ENCODE measurements around the gene CCDC30.

The CCDC30 gene

DNA sequence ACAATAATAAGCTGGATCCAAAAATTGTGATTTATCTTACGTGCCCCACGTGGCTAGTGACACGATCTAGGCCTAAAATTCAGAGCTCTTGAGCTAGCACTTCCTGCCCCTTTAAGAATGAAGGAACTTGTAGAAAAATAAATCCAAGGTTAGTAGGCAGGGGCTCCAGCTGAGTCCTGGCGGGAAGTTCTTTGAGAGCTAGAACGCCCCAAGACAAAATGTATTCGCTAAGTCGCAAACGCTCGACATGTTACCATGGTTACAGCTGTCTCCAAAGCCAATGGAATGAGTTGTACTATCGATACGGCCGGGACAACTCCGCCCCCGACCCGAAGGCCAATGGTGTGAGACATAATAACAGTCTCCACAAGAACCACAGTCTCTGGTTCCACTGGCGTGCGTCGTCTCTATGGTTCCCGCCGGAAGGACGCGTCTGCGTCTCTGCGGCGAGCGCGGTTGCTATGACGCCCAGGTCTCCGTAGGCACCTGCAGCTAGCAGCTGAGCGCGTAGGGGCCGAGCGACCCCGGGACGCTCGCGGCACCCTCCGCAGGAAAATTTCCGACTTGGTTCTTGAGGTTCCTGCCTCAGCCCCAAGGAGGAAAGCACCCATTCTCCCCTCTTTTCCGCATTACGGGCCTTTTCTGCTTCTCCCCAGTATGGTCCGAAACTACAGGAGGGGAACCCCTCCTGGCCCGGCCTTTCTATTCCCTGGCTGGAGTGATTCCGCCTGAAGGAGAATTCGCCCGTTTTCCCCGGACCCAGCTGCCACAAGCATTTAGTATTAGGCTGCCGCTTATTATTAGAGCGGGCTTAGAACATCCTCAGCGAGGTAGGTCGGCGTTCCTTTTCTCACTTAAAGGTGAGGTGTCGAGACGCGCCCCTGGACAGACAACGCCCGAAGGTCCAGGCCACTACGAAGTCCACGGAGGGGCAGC is at the start of gene CCDC30:
Gene CCDC30 (plus strand): TSS at position 459 of the 936 bp plus-strand sequence. CDS start 17,266 bp downstream, outside the sequence.
- peak; percentile 81 to 91 for DNase-seq

DNA sequence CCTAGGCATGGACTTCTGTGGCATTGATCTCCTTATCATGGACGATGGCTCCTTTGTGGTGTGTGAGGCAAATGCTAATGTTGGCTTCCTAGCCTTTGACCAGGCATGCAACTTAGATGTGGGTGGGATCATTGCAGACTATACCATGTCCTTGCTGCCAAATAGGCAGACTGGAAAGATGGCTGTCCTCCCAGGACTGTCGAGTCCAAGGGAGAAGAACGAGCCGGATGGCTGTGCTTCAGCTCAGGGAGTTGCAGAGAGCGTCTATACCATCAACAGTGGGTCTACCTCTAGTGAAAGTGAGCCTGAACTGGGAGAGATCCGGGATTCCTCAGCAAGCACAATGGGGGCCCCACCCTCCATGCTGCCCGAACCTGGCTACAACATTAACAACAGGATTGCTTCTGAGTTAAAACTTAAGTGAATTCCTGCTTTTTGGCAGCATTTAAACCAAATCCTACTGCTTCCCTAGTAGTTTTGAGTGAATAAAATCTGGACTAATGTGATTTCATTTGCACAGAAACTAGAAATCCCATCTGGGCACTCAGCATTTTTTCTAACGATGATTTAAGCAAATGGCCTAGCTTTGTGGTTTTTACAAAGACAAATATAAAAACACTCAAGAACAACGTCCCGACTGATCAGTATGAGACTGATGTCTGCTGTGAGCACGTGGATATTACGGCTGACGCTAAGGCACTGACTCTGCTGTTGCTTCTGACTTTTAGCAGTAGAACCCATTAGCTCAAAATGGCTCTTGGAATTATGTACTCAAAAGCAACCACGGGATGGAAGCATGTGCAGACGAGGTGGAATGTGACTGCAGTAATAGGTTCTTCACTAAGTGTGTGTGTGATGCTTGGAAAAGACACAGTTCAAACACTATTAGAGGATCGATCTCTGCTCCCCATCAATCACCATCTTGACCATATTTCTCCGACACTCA is 48.3 kb upstream of the CCDC30 start:
- no peak for DNase-seq

DNA sequence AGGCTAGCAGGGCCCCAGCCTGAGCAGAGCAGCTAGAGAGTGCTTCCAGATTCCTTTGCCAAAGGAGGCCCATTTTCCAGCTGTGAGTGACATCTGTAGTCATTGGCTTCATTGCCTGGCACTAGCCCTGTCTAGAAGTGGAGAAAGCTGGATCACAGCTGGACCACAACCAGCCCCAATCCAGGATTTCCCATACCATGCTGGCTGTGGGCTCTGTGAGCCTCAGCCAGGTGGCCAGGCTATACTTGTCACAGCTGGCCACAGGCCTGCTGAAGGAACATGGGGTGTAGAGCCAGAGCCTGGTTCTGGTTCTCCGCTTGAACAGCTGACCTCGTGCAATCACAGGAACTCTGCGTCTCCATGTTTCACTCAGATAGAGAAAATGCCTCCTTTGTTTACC is 45.9 kb upstream of the CCDC30 start:
- no peak for DNase-seq

DNA sequence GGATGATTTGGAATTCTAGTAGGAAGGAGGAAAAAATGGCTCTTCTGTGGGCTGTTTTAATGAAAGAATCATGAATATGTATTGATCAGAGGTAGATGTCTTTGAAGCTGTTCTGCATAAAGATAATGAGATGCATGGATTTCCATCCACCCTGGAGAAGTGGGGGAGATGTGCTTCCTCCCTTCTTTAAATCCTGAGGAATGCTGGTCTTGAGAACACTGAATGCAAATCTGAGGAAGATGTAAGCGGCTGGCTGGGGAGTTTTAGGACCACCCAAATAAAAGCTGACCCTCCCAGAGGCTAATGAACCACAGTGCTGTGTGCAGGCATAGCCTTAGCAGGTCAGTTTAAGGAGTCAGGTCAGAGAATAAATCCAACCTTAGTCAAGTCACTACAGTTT is 44.6 kb upstream of the CCDC30 start:
- no peak for DNase-seq

DNA sequence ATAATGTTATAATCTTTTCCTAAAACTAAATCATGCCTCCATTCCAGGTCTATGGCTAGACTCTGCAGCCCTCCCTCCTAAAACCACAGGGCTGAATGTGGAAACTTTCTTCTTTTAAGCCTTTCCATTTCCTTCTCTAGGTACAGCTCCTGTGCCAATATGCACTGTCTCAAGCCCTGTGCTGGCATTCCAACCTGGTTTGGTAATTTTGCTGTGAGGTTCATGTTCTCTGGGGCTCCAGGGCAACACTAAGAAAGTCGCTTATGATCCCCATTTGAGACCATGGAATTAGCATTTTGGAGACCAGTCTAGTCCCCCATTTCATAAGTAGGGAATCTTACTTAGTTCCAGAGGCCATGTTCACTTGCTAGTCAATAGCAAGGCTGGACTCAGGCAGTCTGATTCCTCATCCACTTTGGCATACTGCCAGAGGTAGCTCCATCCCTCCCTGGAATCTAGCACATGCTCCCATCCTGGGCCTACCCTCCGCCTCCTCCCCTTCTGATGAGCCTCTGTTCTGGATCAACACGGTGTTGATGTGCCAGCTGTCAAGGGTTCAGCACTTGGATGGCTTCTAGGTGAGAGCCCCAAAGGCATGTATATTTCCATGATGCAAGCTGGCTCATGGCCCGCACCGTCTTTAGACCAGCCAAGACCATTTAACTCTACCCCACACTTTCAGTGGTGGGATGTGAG is 43.8 kb upstream of the CCDC30 start:
- no peak for DNase-seq

DNA sequence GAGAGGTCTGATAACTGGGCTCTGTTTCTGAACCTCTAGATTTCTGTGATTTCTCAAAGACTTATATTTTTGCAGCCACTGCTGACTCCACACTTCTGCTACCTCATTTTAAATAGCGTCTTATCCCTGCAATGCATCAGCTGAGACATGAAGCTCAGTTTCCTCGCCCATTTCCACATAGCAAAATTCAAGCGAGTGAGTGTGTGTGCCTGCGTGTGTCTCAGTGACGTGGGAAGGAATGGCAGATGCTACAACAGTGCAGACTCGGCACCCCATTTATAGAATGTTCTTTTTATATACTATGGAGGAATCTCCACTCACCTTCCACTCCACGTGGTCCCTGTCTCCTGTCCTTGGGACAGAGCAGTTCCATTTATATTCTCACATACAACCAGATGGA is 43.0 kb upstream of the CCDC30 start:
- DNase-seq, result peak in 1 of 2 donors; percentile 6

DNA sequence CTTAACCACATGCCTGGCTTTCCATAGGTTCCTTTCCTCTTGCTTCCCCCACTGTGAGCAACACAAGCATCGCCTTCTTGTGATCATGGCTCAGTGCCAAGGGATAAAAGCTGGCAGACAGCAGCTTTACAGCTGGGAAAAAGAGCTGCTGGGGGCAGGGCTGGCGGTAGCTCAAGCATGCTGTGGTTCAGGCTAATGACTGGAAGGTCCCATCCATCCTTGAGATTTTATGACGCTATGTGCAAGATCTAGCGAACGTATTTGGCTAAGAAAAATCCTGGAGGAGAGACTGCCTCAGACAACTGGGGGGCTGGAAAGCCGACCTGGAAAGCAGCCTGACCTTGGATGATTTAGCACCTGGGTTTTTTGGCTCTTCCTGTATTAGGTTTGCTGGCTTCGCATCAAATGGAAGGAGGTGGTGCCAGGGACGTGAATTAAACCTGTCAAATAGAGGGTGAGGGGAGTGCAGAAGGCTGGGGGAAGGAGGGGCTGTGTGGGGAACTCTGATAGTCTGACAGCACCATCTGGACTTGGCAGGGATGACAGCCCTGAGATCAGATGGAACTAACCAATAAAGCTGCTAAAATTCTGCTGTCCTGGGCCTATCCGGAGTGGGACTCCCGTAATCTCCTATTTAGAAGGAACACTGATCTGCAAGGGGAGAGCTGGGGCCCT is 42.0 kb upstream of the CCDC30 start:
- DNase-seq, result peak in 1 of 2 donors; percentile 21

DNA sequence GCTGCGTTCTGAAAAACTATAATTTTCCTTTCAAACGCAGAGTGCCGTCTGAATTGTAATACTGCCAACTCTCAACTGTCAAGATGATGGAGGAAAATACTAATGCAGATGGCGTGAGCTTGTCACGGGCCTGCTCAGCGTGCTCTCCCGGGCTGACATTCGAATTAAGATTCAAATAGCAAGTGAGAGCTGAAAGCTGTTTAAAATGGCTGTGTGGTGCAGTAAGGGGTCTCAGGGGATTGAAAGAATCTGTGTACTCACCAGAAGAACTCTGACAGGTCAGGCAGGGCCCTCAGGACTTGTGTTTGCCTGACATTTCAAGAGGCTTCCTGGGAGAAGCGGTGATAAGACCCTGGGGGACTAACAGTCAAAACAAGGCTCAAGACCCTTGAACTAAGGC is 40.3 kb upstream of the CCDC30 start:
- no peak for DNase-seq

DNA sequence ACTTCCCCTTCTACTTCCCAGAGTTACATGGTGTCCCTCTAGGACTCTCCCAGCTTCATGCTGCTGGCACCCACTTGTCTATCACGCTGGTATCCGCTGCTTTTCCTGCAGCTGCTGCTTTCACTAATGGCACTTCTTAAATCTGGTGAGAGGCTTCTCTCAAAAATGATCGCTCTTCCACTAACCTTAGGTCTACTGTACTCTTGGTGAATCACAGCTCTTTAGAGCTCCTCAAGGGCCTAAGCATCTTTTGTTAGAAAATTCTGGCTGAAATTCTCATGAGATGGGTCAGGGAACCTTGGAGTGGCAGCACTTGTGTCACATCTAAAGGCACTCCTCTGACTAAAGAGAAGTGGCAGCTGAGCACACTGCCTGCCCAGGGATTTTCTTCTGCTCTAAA is 39.4 kb upstream of the CCDC30 start:
- DNase-seq, result no peak

DNA sequence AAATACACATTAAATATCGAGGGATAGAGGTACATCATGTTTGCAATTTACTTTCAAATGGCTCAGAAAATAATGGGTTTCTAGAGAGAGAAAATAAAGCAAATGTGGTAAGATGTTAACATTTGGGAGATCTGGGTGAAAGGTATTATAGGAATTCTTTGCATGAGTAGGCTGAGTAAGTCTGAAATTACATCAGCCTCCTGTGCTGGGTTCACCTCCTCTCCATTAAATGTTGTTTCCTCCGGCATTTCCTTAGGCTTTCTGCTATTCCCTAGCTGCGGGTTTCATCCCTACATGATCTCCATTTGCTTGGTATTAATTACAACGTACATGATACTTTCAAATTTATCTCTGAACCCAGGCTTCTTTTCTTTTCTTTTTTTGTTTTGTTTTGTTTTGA is 38.9 kb upstream of the CCDC30 start:
- no peak for DNase-seq

DNA sequence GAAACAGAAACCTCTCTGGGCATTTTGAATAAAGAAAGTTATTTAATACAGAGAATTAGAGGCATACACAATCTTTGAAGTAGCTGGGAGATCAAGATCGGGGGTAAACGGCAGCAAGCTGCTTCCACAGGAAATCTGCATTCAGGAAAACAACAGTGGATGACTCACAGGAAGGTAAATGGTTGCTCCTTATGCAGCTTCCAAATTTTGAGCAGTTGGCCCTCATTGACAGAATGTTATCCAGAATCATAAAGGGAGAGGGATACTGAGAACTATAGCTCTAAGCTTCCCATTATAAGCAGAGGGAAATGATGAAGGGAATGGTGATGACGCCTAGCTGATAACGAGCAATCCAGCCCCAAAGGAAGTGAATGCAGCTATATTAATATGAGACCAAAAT is 35.8 kb upstream of the CCDC30 start:
- DNase-seq, result no peak

DNA sequence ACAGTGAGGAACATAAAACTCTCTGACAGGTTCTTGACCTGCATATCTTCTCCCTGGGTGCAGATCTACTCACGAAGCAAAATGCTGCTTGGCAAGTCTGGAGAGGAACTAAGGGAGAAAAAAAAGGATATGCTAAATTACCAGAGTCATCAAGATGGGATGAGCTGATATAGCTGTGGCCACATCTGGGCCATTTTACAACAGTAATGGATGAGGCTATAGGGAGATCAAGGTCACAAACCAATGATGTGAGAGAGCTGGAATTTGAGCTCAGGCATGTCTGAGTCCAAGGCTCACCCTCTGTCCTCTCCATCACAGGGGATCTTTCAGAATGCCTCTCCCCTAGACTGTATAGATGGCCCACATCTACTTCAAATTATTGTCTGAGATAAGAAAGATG is 33.5 kb upstream of the CCDC30 start:
- DNase-seq, result no peak

DNA sequence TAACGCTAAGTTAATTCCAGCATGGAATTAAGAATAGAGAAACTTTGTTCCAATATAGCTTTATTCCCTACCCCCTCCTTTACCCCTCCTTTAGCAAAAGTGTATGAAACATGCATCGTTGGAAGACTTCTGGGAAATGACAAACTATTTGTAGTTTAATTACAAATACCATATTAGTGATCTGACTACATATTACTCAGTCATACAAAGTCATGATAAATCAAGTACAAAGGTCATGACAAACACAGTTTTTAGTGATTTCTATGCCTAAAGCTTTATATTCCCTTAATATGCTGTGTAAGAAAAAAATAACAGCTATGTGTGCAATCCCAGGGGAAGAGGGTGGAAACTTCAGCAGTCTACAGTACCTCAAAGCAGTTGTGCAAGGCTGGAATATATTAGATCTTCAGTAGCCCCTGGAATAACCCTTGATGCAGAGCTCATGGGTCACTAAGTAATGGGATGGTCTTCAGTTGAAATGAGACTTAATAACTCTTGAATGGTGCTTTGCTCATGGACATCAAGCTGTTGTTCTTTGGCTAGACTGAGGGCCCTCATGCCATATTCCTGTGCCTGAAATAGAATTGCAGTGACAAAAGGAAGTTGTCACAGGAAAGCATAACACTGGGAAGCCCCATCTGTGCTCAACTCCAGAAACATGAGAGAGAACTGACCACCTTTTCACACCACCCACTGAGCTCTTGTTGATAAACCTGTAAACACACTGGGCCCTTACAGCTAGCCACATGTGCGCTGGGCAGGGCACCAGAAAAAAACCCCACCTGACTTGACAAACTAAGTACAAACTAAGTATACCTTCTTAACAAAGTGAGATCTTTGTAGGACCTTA is 32.6 kb upstream of the CCDC30 start:
- DNase-seq, result no peak

DNA sequence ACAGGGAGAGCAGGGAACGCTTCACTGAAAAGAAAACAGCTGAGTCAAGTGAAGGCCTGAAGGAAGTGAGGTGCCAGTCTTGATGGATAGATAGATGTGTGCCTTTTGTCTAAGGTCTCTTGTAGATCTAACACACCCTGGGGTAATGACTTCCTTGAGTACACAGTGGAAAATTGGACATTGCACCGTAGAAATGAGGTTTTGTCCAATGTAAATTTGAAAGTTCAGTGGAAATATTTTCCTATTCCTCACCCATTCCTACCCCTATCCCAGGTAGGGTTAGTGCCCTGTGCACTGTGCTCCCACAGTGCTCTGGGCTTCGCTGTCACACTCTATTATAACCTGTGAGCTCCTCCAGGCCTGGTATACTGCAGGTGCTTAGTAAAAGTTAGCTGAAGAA is 31.6 kb upstream of the CCDC30 start:
- no peak for DNase-seq

DNA sequence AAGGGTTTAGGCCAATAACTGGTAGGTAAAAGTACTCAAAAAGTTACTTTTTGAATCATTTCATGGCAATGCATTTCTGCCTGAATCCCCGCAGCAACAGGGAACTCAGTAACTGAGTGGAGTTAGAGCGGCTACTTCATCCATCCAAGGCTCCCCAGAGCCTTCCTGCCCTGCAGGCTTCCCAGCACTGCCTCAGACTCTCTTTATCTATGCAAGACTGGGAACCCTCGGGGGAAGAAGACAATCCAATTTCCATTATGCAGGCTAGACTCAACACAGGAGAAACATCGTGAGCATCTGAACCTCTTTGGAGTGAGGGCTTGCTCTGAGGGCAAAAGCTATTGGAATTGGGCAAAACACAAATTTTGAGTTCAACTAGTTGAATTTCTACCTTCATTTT is 30.4 kb upstream of the CCDC30 start:
- no peak for DNase-seq

DNA sequence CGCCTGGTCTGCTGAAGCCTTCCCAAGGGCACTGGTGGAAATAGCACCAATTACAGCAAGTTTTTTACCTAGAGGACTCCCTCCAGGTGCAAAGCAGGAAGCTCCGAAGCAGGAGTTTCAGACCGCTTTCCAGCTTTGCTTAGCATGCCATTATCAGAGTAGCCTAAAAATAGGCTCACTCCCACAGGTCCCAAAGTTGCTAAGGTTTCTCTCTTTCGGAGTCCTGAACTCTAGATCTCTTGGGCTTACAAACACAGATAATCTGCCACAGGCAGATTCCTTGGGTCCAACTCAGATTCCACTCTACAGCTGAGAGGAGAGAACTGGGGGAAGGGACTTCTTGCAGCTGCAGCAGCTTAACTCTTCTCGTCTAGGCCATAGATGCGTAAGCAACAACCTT is 29.7 kb upstream of the CCDC30 start:
- no peak for DNase-seq

DNA sequence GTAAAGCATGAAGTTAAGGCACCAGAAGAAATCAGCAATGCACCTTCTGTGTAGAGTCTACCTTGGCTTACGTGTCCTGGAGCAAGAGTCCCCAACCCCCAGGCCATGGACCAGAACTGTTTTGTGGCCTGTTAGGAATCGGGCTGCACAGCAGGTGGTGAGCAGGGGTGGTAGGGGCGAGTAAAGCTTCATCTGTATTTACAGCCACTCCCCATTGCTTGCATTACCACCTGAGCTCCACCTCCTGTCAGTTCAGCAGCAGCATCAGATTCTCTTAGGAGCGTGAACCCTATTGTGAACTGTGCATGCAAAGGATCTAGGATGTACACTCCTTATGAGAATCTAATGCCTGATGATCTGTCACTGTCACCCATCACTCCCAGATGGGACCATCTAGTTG is 28.7 kb upstream of the CCDC30 start:
- no peak for DNase-seq

DNA sequence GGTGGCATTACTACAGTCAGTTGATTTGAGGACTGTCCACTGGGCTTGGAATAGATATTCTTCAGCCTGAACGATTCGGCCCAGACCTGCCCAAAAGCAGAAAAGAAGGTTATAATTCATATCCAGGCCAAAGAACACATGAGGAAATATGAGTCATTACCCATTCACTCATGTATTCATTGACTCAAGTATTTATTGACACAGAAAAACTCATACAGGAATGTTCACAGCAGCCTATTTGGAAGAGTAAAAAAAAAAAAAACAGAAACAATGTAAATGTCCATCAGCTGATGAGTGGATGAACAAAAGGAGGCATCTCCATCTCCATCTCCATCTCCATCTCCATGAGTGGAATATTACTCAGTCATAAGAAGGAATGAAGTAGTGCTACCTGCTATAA is 23.1 kb upstream of the CCDC30 start:
- DNase-seq, result no peak

DNA sequence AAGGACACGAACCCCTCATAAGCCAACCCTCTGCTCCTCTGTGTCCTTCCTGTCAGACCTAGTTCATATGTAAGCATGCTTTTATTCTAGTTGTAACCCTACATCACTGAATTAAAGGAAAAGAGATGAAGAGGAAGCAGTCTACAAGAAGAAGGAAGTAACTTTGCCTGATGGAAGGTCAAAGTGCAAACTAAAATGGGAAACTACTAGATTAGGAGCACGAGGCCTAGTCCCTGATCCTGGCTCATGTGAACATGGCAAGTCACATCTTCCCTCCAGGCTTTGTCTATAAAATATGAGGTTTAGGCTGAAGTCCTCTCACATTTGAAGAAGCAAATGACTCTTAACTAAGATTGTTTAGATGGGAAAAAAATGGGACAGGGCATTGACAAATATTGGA is 20.4 kb upstream of the CCDC30 start:
- DNase-seq, result no peak

DNA sequence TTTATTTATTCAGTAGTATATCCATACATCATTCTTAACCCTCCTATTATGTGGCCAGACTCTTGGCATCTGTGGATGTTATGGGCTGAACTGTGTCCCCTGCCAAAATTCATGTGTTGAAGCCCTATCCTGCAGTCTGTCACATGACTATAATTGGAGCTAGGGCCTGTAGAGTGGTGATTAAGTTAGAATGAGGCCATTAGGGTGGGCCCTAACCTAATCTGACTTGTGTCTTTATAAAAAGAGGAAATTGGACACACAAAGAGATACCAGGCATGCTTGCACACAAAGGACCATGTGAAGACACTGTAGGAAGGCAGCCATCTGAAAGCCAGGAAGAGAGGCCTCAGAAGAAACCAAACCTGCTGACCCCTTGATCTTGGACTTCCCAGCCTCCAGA is 13.8 kb upstream of the CCDC30 start:
- DNase-seq, result no peak

DNA sequence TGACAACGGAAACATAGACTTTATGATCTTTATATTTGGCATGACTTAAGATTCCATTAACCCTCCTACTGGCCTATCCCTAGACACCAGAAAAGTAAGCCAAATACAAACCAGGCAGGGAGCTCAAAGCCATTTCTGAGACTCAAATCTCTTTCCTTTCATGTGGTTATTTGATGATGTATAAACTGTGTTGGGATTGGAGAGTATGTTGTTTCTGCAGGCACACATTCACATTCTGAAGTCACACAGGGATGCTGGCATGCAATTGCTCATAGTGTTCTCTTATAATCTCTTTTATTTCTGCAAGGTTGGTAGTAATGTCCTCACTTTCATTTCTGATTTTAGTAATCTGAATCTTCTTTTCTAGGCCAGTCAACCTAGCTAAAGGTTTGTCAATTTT is 13.0 kb upstream of the CCDC30 start:
- no peak for DNase-seq

DNA sequence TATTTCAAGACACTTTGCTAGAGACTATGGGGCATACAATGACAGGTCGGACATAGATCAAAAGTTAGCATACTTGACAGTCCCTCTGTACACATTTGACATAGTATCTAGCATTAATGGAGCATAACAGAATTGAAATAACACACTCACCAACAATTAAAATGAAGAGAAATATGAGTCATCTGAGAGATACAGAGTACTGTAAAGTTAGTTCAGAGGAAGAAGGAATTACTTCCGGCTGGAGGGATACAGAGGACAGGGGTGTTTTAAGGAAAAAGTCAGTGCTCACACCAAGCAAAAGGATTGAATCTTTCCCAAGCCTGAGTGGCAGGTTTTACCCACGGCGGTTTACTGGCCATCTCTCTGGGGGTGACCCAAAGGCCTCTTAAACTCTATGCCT is 9.7 kb upstream of the CCDC30 start:
- no peak for DNase-seq
